Mesothelial cell of epicardium (in vitro differentiated cells): ENCODE data around the gene RNFT2. TPM values are rescaled to one million over a fixed set of nuclear protein-coding genes. Genes with fewer than 3 reads are reported as not detected.

Experiments
- DNase-seq, 2 experiments: peaks; one replicate each; pipeline ENCODE4 v3.0.0; 2021; ENCODE audit warnings: low spot score in 2 of 2; ENCODE audit not compliant: unreplicated experiment in 2 of 2
- H3K27ac Mint-ChIP-seq: 2 replicates; pipeline ENCODE4 v1.8.0; 2021; ENCODE audit warnings: mixed read lengths
- H3K27me3 Mint-ChIP-seq: 2 replicates; pipeline ENCODE4 v1.8.0; 2021; ENCODE audit warnings: low read depth, mixed read lengths
- H3K36me3 Mint-ChIP-seq: 2 replicates; pipeline ENCODE4 v1.8.0; 2021; ENCODE audit warnings: mixed read lengths
- H3K4me1 Mint-ChIP-seq: 2 replicates; pipeline ENCODE4 v1.8.0; 2021; ENCODE audit warnings: mixed read lengths
- H3K4me3 Mint-ChIP-seq: 2 replicates; pipeline ENCODE4 v1.8.0; 2021; ENCODE audit warnings: mild to moderate bottlenecking, moderate library complexity, mixed read lengths
- H3K9me3 Mint-ChIP-seq: 2 replicates; pipeline ENCODE4 v1.8.0; 2021; ENCODE audit warnings: mixed read lengths
- total RNA-seq: library from RNA; stranded (reverse); gene quantifications from 3 replicates; pipeline ENCODE4 v1.2.1, GENCODE V29; 2021
- TF ChIP-seq, protein P1 (sequence below): fragments of 200-600 bp; sonication (generic); IDR thresholded peaks from one replicate; pipeline ENCODE4 v1.5.0; 2021; ENCODE audit warnings: antibody characterized with exemption; ENCODE audit not compliant: unreplicated experiment

RNFT2 gene
- total RNA-seq, 1 donor from 2014 or later: 27.7 TPM

DNA sequence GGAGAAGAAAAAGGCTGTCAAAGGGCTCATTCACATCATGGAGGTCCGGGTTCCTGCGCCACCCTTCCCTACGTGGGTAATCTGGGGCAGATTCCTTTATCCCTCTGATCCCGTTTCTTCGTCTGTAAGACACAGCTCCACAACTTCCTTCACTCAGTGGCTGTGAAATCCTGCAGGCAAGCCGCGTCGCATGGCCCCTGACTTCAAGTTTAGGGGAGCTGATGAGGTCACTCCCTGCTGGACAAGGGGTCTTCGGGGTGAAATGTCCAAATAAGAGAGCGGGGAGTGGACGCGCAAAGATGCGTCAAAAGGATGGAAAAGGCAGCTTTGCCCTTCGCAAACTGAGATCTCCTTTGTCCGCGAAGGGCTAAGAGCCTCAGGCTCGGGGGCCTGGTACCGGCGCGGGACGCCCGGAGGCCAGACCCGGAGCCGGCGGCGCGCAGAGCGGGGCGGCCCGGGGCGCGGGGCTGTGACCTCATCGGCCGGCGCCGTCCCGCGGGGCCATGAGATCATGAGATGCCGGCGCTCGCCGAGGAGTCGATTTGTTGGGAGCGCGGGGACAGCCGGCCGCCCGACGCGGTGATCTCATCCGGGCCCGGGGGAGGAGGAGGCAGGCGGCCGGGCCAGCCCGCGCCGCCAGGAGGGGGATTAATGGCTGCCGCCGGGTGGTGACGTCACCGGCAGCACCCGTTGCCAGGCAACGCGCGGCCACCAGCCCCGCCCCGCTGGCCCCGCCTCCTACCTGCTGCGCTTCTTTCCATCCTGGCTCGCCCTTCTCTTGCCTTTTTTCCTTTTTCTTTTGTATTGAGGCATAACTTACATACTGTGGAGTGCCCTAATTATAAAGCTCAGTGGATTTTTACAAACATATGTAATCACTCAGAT is 81.1 kb downstream of the RNFT2 start:
- no peaks in the 10 kb centered on the region for H3K27me3 Mint-ChIP-seq
- H3K4me3 Mint-ChIP-seq: peak overlapping the region; percentile 95
- peak; percentile 94 to 96 for DNase-seq
- no peaks in the 10 kb centered on the region for H3K9me3 Mint-ChIP-seq
- TF ChIP-seq, protein P1, sequence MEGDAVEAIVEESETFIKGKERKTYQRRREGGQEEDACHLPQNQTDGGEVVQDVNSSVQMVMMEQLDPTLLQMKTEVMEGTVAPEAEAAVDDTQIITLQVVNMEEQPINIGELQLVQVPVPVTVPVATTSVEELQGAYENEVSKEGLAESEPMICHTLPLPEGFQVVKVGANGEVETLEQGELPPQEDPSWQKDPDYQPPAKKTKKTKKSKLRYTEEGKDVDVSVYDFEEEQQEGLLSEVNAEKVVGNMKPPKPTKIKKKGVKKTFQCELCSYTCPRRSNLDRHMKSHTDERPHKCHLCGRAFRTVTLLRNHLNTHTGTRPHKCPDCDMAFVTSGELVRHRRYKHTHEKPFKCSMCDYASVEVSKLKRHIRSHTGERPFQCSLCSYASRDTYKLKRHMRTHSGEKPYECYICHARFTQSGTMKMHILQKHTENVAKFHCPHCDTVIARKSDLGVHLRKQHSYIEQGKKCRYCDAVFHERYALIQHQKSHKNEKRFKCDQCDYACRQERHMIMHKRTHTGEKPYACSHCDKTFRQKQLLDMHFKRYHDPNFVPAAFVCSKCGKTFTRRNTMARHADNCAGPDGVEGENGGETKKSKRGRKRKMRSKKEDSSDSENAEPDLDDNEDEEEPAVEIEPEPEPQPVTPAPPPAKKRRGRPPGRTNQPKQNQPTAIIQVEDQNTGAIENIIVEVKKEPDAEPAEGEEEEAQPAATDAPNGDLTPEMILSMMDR: no peak
- H3K27ac Mint-ChIP-seq: peak overlapping the region; percentile 100
- peaks cover 3% of the 10 kb centered on the region for H3K36me3 Mint-ChIP-seq
- peaks cover 15% of the 10 kb centered on the region for H3K4me1 Mint-ChIP-seq

DNA sequence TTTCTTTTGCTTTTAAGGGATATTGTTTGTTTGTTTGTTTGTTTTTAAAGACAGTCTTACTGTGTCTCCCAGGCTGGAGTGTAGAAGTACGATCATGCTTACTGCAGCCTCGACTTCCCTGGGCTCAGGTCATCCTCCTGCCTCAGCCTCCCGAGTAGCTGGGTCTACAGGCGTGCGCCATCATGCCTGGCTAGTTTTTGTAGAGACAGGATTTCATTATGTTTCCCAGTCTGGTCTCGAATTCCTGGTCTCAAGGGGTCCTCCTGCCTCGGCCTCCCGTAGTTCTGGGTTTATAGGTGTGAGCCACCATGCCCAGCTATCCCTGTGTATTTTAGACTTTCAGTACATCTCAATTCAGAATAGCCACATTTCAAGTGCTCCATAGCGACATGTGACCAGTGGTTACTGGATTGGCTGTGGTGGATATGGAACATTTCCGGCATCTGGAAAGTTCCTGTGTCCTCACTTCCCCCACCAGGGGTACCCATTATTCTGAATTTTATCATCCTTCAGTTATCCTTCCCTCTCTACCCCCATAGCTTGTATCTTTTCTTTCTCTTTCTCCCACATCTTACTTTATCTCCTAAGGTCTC is 82.0 kb downstream of the RNFT2 start:
- Mint-ChIP-seq H3K27ac (peak overlapping the region; percentile 32), H3K4me1 (peaks cover 15% of the 10 kb centered on the region), H3K36me3 (peaks cover 9% of the 10 kb centered on the region), H3K9me3 (peaks cover 3% of the 10 kb centered on the region), H3K27me3 (no peaks in the 10 kb centered on the region), H3K4me3 (peak overlapping the region; percentile 5)
- TF ChIP-seq, protein P1: no peak
- DNase-seq: no peak

DNA sequence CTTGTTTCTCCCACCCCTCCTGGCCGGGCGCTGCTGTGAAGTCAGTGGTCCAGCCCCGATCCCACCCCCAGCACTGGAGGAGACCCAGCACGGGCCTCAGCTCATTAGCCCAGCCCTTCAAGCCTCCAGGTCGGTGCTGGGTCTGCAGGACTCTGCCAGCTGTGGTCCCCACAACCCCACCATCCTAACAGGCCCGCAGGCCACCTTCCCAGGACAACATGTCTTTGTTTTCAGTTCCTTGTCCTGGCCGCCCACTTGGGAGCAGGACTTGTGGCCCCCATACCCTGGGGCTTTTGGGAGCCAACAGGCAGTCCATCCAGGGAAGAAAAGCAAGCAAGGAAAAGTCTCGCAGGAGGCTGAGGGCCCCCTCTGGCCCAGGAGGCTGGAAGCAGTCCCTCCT is 83.2 kb downstream of the RNFT2 start:
- peaks cover 9% of the 10 kb centered on the region for H3K36me3 Mint-ChIP-seq
- DNase-seq: no peak
- H3K4me1 Mint-ChIP-seq: peaks cover 15% of the 10 kb centered on the region
- H3K4me3 Mint-ChIP-seq: no peak overlapping the region
- no peaks in the 10 kb centered on the region for H3K27me3 Mint-ChIP-seq
- peaks cover 4% of the 10 kb centered on the region for H3K9me3 Mint-ChIP-seq
- TF ChIP-seq, protein P1: no peak
- no peak overlapping the region for H3K27ac Mint-ChIP-seq

DNA sequence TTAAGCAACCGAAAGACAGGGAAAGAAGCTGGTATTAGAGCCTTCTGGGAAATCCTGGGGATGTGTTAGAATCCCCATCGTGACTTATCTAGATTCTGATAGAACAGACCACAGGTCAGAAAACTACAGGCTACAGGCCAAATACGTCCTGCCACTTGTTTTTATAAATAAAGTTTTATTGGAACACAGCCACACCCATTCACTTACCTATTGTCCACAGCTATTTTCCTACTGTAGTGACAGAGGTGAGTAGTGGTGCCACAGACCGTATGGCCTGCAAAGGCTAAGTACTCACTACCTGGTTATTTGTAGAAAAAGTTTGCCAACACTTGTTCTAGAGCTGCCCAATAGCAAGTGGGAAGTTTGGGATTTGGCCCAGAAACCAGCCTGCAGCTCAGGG is 89.3 kb downstream of the RNFT2 start:
- TF ChIP-seq, protein P1: no peak

DNA sequence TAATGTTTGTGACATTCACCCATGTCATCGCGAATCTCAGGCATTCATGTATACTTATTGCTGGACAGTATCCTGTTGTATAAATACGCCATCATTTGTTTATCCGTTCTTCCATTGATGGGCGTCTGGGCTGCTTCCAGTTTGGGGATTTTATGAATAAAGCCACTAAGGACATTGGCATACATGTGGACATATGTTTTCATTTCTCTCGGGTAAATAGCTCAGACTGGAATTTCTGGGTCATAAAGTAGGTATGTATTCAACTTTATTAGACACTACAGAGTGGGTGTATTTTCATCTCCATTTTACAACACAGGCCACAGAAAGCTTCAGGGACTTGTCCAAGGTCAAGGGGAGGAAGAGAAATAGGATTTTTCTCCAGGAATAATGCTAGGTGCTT is 94.2 kb downstream of the RNFT2 start:
- Mint-ChIP-seq H3K27ac (no peak overlapping the region), H3K27me3 (no peaks in the 10 kb centered on the region), H3K9me3 (no peaks in the 10 kb centered on the region), H3K4me3 (no peak overlapping the region), H3K4me1 (no peaks in the 10 kb centered on the region), H3K36me3 (peaks cover 8% of the 10 kb centered on the region)
- TF ChIP-seq, protein P1: no peak
- no peak for DNase-seq

More for the DNA sequence above, 89.3 kb downstream of the RNFT2 start:
- Mint-ChIP-seq H3K36me3 (peaks cover 9% of the 10 kb centered on the region), H3K4me1 (no peaks in the 10 kb centered on the region), H3K4me3 (no peak overlapping the region), H3K27me3 (no peaks in the 10 kb centered on the region), H3K27ac (no peak overlapping the region), H3K9me3 (peaks cover 4% of the 10 kb centered on the region)
- DNase-seq: no peak
